T-helper 1 cell treated with Interleukin-12 subunit alpha and Interleukin-12 subunit beta and Interleukin-4 antibody, amounts not matched to agents 30 μg/mL and 1 μg/mL, for 36 hours (primary cell): ENCODE measurements around the gene CCR9.

Experiments used
- H3K27ac Mint-ChIP-seq: one replicate; pipeline ENCODE4 v1.8.0; 2021; ENCODE audit warnings: mild to moderate bottlenecking, mixed read lengths
- H3K27me3 Mint-ChIP-seq: one replicate; pipeline ENCODE4 v1.8.0; 2021; ENCODE audit warnings: low read depth, mixed read lengths
- H3K36me3 Mint-ChIP-seq: one replicate; pipeline ENCODE4 v1.8.0; 2021; ENCODE audit warnings: low read depth, mixed read lengths
- H3K4me1 Mint-ChIP-seq: one replicate; pipeline ENCODE4 v1.8.0; 2021; ENCODE audit warnings: low read depth, mixed read lengths
- H3K4me3 Mint-ChIP-seq: one replicate; pipeline ENCODE4 v1.8.0; 2021; ENCODE audit warnings: mild to moderate bottlenecking, moderate library complexity, mixed read lengths
- H3K9me3 Mint-ChIP-seq: one replicate; pipeline ENCODE4 v1.8.0; 2021; ENCODE audit warnings: mixed read lengths

The CCR9 gene

DNA sequence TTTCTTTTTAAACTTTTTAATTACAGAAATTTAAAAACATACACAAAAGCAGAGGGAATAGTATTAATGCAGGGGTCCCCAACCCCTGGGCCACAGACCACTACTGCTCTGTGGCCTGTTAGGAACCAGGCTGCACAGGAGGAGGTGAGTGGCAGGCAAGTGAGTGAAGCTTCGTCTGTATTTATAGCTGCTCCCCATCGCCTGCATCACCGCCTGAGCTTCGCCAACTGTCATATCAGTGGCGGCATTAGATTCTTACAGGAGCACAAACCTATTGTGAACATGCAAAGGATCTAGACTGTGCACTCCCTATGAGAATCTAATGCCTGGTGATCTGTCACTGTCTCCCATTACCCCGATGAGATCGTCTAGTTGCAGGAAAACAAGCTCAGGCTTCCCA is 22.4 kb downstream of the CCR9 start:
- Mint-ChIP-seq H3K9me3 (peaks cover 7% of the 10 kb centered on the region), H3K27ac (no peak overlapping the region), H3K4me3 (peak overlapping the region; percentile 44), H3K36me3 (peaks cover 36% of the 10 kb centered on the region), H3K27me3 (peaks cover 38% of the 10 kb centered on the region), H3K4me1 (peaks cover 34% of the 10 kb centered on the region)

GRCh38 chr3:45909542-45909941 is 23.2 kb downstream of the CCR9 start:
- peaks cover 36% of the 10 kb centered on the region for H3K36me3 Mint-ChIP-seq
- H3K27me3 Mint-ChIP-seq: peaks cover 42% of the 10 kb centered on the region
- H3K27ac Mint-ChIP-seq: peak overlapping the region; percentile 29
- H3K4me1 Mint-ChIP-seq: peaks cover 34% of the 10 kb centered on the region
- H3K9me3 Mint-ChIP-seq: peaks cover 7% of the 10 kb centered on the region
- no peak overlapping the region for H3K4me3 Mint-ChIP-seq

DNA sequence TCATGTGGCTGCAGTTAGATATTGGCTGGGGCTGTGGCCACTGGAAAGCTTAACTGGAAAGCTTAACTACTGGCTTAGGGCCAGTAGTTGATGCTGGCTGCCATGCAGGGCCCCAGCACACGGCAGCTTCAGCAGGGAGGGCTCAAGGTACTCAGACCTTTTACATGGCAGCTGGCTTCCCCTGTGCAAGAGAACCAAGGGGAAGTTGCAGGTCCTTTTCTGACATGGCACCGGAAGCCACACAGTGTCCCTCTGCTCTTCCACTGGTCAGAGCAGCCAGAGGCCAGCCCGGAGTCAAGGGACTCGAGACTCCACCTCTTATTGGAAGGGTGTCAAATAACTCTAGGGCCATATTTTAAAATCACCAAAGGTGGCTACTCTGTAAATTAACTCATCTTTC is 24.5 kb downstream of the CCR9 start:
- Mint-ChIP-seq H3K4me1 (peaks cover 37% of the 10 kb centered on the region), H3K27ac (no peak overlapping the region)

DNA sequence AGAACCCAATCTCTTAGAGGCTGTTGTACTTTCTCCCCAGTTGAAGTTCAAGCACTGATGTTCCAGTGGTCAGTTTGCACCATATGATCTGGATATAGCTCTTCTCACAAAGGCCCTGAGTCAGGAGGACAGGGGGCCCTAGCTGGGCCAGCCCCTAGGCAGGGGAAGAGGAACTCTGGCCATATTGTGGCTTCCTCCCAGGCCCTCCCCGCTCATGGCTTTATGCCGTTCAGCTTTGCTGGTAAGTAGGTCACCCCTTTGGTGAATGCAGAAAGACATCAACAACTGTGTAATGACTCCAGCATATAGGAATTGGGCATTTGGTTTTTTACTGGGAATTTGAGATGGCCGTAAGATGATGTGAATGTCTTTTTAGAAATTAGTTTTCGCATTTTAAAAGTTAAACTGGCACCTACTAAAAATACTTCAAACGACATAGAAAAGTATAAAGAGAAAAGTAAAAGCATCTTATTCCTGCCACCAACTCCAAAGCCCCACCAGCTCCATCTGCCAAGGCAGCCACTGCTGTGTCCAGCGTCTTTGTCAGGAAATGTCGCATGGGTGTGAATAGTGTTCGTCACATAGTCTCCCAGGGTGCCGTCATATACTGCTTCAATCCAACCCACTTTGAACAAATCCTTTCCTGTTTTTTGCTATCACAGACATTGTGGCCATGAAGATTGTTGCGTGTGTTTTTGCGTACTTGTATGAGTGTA is 25.3 kb downstream of the CCR9 start:
- peaks cover 54% of the 10 kb centered on the region for H3K27me3 Mint-ChIP-seq
- no peak overlapping the region for H3K27ac Mint-ChIP-seq
- peaks cover 42% of the 10 kb centered on the region for H3K4me1 Mint-ChIP-seq
- peaks cover 26% of the 10 kb centered on the region for H3K36me3 Mint-ChIP-seq
- peaks cover 2% of the 10 kb centered on the region for H3K9me3 Mint-ChIP-seq
- H3K4me3 Mint-ChIP-seq: no peak overlapping the region

More for the DNA sequence above, 24.5 kb downstream of the CCR9 start:
- Mint-ChIP-seq H3K27me3 (peaks cover 52% of the 10 kb centered on the region), H3K9me3 (peaks cover 5% of the 10 kb centered on the region), H3K36me3 (peaks cover 27% of the 10 kb centered on the region), H3K4me3 (no peak overlapping the region)

- peaks cover 38% of the 10 kb centered on the region for H3K4me1 Mint-ChIP-seq
- H3K27me3 Mint-ChIP-seq: peaks cover 54% of the 10 kb centered on the region
- no peak overlapping the region for H3K4me3 Mint-ChIP-seq
- H3K27ac Mint-ChIP-seq: no peak overlapping the region
- no peaks in the 10 kb centered on the region for H3K9me3 Mint-ChIP-seq
- peaks cover 21% of the 10 kb centered on the region for H3K36me3 Mint-ChIP-seq
Measured at GRCh38 chr3:45912435-45912834, 26.1 kb downstream of the CCR9 start.

GRCh38 chr3:45914362-45915058 is 28.2 kb downstream of the CCR9 start:
- no peak overlapping the region for H3K4me3 Mint-ChIP-seq
- H3K4me1 Mint-ChIP-seq: peaks cover 23% of the 10 kb centered on the region
- H3K27me3 Mint-ChIP-seq: peaks cover 50% of the 10 kb centered on the region
- H3K36me3 Mint-ChIP-seq: peaks cover 20% of the 10 kb centered on the region
- no peak overlapping the region for H3K27ac Mint-ChIP-seq
- H3K9me3 Mint-ChIP-seq: no peaks in the 10 kb centered on the region

DNA sequence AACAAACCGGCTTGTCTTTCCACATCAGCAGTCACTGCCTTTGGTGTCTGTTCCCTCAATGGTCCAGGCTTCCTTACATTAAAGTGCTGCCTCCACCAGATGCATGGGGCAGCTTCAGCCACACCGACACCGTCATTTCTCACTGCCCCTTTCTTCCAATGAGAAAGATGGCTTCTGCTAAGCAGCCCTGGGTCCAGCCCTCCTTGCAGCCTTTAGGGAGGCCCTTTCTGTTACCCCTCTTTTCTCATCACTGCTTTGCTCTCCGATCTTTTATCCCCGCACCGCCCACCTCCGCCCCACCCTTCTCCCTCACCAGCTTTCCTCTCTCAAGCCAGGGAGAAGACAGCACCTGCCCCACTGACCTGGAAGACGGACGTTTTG is 28.7 kb downstream of the CCR9 start:
- Mint-ChIP-seq H3K36me3 (peaks cover 18% of the 10 kb centered on the region), H3K4me3 (peak overlapping the region; percentile 38), H3K27ac (peak overlapping the region; percentile 76), H3K9me3 (no peaks in the 10 kb centered on the region), H3K4me1 (peaks cover 19% of the 10 kb centered on the region), H3K27me3 (peaks cover 44% of the 10 kb centered on the region)

DNA sequence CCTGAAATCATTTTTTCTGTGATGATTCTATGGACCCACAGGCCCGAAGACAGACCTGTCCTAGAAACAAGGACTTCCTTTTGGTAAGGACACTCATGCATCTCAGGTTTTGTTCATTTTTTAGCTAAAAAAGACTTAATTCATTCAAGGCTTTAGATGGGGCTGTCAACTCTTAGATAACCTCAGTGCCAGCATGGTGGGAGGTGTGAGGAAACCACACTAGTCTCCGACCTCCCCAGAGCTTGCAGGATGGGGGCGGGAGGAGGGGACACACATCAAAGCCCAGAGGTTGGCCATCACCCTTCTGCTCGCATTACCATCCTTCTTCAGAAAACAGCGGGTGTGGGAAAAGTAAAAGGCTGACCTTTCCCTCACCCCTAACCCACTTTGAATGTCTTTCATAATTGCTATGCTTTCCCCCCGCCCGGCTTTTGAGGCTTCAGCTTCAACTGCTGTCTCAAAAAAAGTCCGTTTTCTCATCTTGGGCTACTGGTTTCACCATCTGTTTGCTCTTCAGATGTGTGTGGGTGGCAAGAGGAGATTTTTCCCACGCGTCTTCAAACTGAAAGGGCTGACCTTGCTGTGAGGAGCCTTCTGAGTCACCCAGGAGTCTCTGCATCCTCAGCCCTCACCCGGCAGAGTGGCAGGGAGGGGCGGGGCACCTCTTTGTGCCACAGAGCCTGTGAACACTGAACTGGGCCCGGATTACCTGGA is 29.3 kb downstream of the CCR9 start:
- Mint-ChIP-seq H3K27ac (peak overlapping the region; percentile 76), H3K27me3 (peaks cover 38% of the 10 kb centered on the region), H3K9me3 (no peaks in the 10 kb centered on the region), H3K4me1 (peaks cover 15% of the 10 kb centered on the region), H3K4me3 (peak overlapping the region; percentile 38), H3K36me3 (peaks cover 19% of the 10 kb centered on the region)

- H3K4me3 Mint-ChIP-seq: no peak overlapping the region
- peaks cover 25% of the 10 kb centered on the region for H3K27me3 Mint-ChIP-seq
- H3K4me1 Mint-ChIP-seq: peaks cover 21% of the 10 kb centered on the region
- peaks cover 23% of the 10 kb centered on the region for H3K36me3 Mint-ChIP-seq
- H3K27ac Mint-ChIP-seq: peak overlapping the region; percentile 8
- no peaks in the 10 kb centered on the region for H3K9me3 Mint-ChIP-seq
Measured at GRCh38 chr3:45917146-45917898, 31.0 kb downstream of the CCR9 start.

- Mint-ChIP-seq H3K4me3 (no peak overlapping the region), H3K4me1 (peaks cover 7% of the 10 kb centered on the region)
Measured at GRCh38 chr3:45921158-45922038, 35.1 kb downstream of the CCR9 start.

GRCh38 chr3:45922039-45922326 is 35.6 kb downstream of the CCR9 start:
- Mint-ChIP-seq H3K27me3 (no peaks in the 10 kb centered on the region), H3K4me1 (peaks cover 6% of the 10 kb centered on the region), H3K9me3 (no peaks in the 10 kb centered on the region), H3K36me3 (peaks cover 48% of the 10 kb centered on the region), H3K27ac (no peak overlapping the region), H3K4me3 (no peak overlapping the region)

More at GRCh38 chr3:45921158-45922038, 35.1 kb downstream of the CCR9 start:
- H3K9me3 Mint-ChIP-seq: no peaks in the 10 kb centered on the region
- no peaks in the 10 kb centered on the region for H3K27me3 Mint-ChIP-seq
- H3K36me3 Mint-ChIP-seq: peaks cover 44% of the 10 kb centered on the region
- no peak overlapping the region for H3K27ac Mint-ChIP-seq

DNA sequence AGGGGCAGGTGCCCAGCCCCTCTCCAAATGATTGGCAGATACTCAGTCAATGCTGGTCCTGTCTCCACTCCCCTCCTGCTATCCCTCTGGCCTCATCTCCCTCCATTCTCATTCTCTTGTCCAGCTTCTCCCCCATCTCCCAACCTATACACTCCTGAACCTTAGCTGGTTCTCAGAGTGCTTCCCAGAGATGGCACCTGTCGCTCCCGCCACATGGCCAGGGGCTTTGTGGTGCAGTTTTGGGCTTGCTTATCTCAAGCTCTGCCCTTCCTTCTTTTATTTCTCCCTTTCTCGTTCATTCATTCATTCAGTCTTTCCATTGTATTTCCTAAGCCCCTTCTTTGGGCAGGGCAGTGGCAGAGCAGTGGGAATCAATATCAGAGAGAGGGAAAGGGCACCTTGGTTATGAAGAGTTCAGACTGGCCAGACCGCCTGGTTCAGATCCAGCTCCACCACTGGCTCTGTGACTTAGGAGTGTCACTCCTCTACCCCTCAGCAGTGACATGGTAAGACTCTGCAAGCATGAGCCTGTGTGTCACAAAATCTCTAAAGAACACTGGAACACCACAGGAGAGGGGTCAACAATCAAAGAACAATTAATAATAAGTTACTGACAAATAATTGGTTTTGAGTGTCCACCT is 36.7 kb downstream of the CCR9 start:
- no peak overlapping the region for H3K27ac Mint-ChIP-seq
- no peaks in the 10 kb centered on the region for H3K9me3 Mint-ChIP-seq
- peaks cover 57% of the 10 kb centered on the region for H3K36me3 Mint-ChIP-seq
- no peaks in the 10 kb centered on the region for H3K27me3 Mint-ChIP-seq
- no peak overlapping the region for H3K4me3 Mint-ChIP-seq
- peaks cover 10% of the 10 kb centered on the region for H3K4me1 Mint-ChIP-seq

DNA sequence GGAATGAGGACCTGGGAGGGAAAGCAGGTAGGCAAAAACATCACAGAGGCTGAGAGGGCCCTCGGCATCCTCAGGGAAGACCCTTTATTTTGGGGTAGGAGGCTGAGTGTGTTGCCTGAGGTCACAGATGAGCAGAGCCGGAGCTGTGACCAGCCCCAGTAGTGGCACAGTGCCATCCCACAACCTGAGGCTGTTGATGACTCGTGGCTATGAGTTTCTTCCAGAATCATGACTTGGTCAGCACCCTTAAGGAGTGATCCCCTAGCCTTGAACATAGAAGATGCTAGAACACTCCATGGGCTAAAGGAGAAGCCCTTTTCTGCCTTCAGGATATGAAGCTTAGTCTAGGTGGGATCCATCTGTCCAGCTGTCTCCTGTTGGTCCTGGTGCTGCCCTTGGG is 37.4 kb downstream of the CCR9 start:
- Mint-ChIP-seq H3K4me1 (peaks cover 11% of the 10 kb centered on the region), H3K27ac (no peak overlapping the region), H3K36me3 (peaks cover 59% of the 10 kb centered on the region), H3K27me3 (no peaks in the 10 kb centered on the region), H3K9me3 (no peaks in the 10 kb centered on the region), H3K4me3 (no peak overlapping the region)
